ENCODE data around the gene KRT7.

KRT7 gene

GRCh38 chr12:52259657-52260243, 26.7 kb downstream of the KRT7 start:
- no peak overlapping the region for H3K27ac ChIP-seq (ENCODE audit: low read length)
- peaks cover 58% of the 10 kb centered on the region for H3K27me3 ChIP-seq (ENCODE audit: control insufficient read depth, insufficient read depth, low read length)
- H3K4me1 ChIP-seq (ENCODE audit: control insufficient read depth, low read depth, low read length) = peaks cover 5% of the 10 kb centered on the region
- no peaks in the 10 kb centered on the region for H3K9me3 ChIP-seq (ENCODE audit: control insufficient read depth, low read depth, low read length)
- no peaks in the 10 kb centered on the region for H3K36me3 ChIP-seq (ENCODE audit: control insufficient read depth, low read depth, low read length)
- H3K4me3 ChIP-seq (ENCODE audit: low read length) = no peak overlapping the region
- no peak overlapping the region for H3K9ac ChIP-seq (ENCODE audit: low read length)

- H3K36me3 ChIP-seq (ENCODE audit: control insufficient read depth, low read depth, low read length) = no peaks in the 10 kb centered on the region
- no peak overlapping the region for H3K9ac ChIP-seq (ENCODE audit: low read length)
- H3K9me3 ChIP-seq (ENCODE audit: control insufficient read depth, low read depth, low read length) = no peaks in the 10 kb centered on the region
- H3K27me3 ChIP-seq (ENCODE audit: control insufficient read depth, insufficient read depth, low read length) = peaks cover 50% of the 10 kb centered on the region
- no peak overlapping the region for H3K4me3 ChIP-seq (ENCODE audit: low read length)
- no peak overlapping the region for H3K27ac ChIP-seq (ENCODE audit: low read length)
- peaks cover 5% of the 10 kb centered on the region for H3K4me1 ChIP-seq (ENCODE audit: control insufficient read depth, low read depth, low read length)
Observed at GRCh38 chr12:52260361-52261207, 27.5 kb downstream of the KRT7 start.

GRCh38 chr12:52261208-52261484, 28.1 kb downstream of the KRT7 start:
- H3K9me3 ChIP-seq (ENCODE audit: control insufficient read depth, low read depth, low read length) = no peaks in the 10 kb centered on the region
- H3K27me3 ChIP-seq (ENCODE audit: control insufficient read depth, insufficient read depth, low read length) = peaks cover 44% of the 10 kb centered on the region
- no peak overlapping the region for H3K9ac ChIP-seq (ENCODE audit: low read length)
- H3K36me3 ChIP-seq (ENCODE audit: control insufficient read depth, low read depth, low read length) = no peaks in the 10 kb centered on the region
- H3K4me1 ChIP-seq (ENCODE audit: control insufficient read depth, low read depth, low read length) = peaks cover 5% of the 10 kb centered on the region
- no peak overlapping the region for H3K4me3 ChIP-seq (ENCODE audit: low read length)
- no peak overlapping the region for H3K27ac ChIP-seq (ENCODE audit: low read length)

GRCh38 chr12:52262286-52262685, 29.2 kb downstream of the KRT7 start:
- Histone ChIP-seq H3K9me3 (ENCODE audit: control insufficient read depth, low read depth, low read length) (no peaks in the 10 kb centered on the region), H3K27ac (ENCODE audit: low read length) (no peak overlapping the region), H3K4me1 (ENCODE audit: control insufficient read depth, low read depth, low read length) (peaks cover 5% of the 10 kb centered on the region), H3K4me3 (ENCODE audit: low read length) (no peak overlapping the region), H3K9ac (ENCODE audit: low read length) (no peak overlapping the region), H3K27me3 (ENCODE audit: control insufficient read depth, insufficient read depth, low read length) (peaks cover 33% of the 10 kb centered on the region), H3K36me3 (ENCODE audit: control insufficient read depth, low read depth, low read length) (no peaks in the 10 kb centered on the region)

- H3K4me1 ChIP-seq (ENCODE audit: control insufficient read depth, low read depth, low read length) = peaks cover 5% of the 10 kb centered on the region
- H3K27ac ChIP-seq (ENCODE audit: low read length) = no peak overlapping the region
- H3K9me3 ChIP-seq (ENCODE audit: control insufficient read depth, low read depth, low read length) = no peaks in the 10 kb centered on the region
- no peak overlapping the region for H3K4me3 ChIP-seq (ENCODE audit: low read length)
- peaks cover 17% of the 10 kb centered on the region for H3K27me3 ChIP-seq (ENCODE audit: control insufficient read depth, insufficient read depth, low read length)
- no peaks in the 10 kb centered on the region for H3K36me3 ChIP-seq (ENCODE audit: control insufficient read depth, low read depth, low read length)
- no peak overlapping the region for H3K9ac ChIP-seq (ENCODE audit: low read length)
Observed at GRCh38 chr12:52263761-52264434, 30.9 kb downstream of the KRT7 start.

GRCh38 chr12:52264435-52264825, 31.4 kb downstream of the KRT7 start:
- Histone ChIP-seq H3K9ac (ENCODE audit: low read length) (no peak overlapping the region), H3K4me1 (ENCODE audit: control insufficient read depth, low read depth, low read length) (peaks cover 5% of the 10 kb centered on the region), H3K27ac (ENCODE audit: low read length) (no peak overlapping the region), H3K4me3 (ENCODE audit: low read length) (no peak overlapping the region), H3K9me3 (ENCODE audit: control insufficient read depth, low read depth, low read length) (no peaks in the 10 kb centered on the region), H3K36me3 (ENCODE audit: control insufficient read depth, low read depth, low read length) (no peaks in the 10 kb centered on the region), H3K27me3 (ENCODE audit: control insufficient read depth, insufficient read depth, low read length) (peaks cover 11% of the 10 kb centered on the region)

- no peaks in the 10 kb centered on the region for H3K27me3 ChIP-seq (ENCODE audit: control insufficient read depth, insufficient read depth, low read length)
- H3K4me1 ChIP-seq (ENCODE audit: control insufficient read depth, low read depth, low read length) = no peaks in the 10 kb centered on the region
- no peak overlapping the region for H3K4me3 ChIP-seq (ENCODE audit: low read length)
- H3K9me3 ChIP-seq (ENCODE audit: control insufficient read depth, low read depth, low read length) = no peaks in the 10 kb centered on the region
- H3K9ac ChIP-seq (ENCODE audit: low read length) = no peak overlapping the region
- no peak overlapping the region for H3K27ac ChIP-seq (ENCODE audit: low read length)
- no peaks in the 10 kb centered on the region for H3K36me3 ChIP-seq (ENCODE audit: control insufficient read depth, low read depth, low read length)
Observed at GRCh38 chr12:52266514-52266913, 33.5 kb downstream of the KRT7 start.

GRCh38 chr12:52267266-52267665, 34.2 kb downstream of the KRT7 start:
- H3K9ac ChIP-seq (ENCODE audit: low read length) = no peak overlapping the region
- no peaks in the 10 kb centered on the region for H3K27me3 ChIP-seq (ENCODE audit: control insufficient read depth, insufficient read depth, low read length)
- no peaks in the 10 kb centered on the region for H3K36me3 ChIP-seq (ENCODE audit: control insufficient read depth, low read depth, low read length)
- no peak overlapping the region for H3K27ac ChIP-seq (ENCODE audit: low read length)
- no peaks in the 10 kb centered on the region for H3K4me1 ChIP-seq (ENCODE audit: control insufficient read depth, low read depth, low read length)
- no peak overlapping the region for H3K4me3 ChIP-seq (ENCODE audit: low read length)
- H3K9me3 ChIP-seq (ENCODE audit: control insufficient read depth, low read depth, low read length) = no peaks in the 10 kb centered on the region

- no peaks in the 10 kb centered on the region for H3K36me3 ChIP-seq (ENCODE audit: control insufficient read depth, low read depth, low read length)
- no peak overlapping the region for H3K9ac ChIP-seq (ENCODE audit: low read length)
- no peaks in the 10 kb centered on the region for H3K9me3 ChIP-seq (ENCODE audit: control insufficient read depth, low read depth, low read length)
- no peaks in the 10 kb centered on the region for H3K4me1 ChIP-seq (ENCODE audit: control insufficient read depth, low read depth, low read length)
- H3K4me3 ChIP-seq (ENCODE audit: low read length) = no peak overlapping the region
- no peaks in the 10 kb centered on the region for H3K27me3 ChIP-seq (ENCODE audit: control insufficient read depth, insufficient read depth, low read length)
- H3K27ac ChIP-seq (ENCODE audit: low read length) = no peak overlapping the region
Observed at GRCh38 chr12:52267699-52268098, 34.7 kb downstream of the KRT7 start.

GRCh38 chr12:52268212-52268611, 35.2 kb downstream of the KRT7 start:
- Histone ChIP-seq H3K27me3 (ENCODE audit: control insufficient read depth, insufficient read depth, low read length) (no peaks in the 10 kb centered on the region), H3K4me3 (ENCODE audit: low read length) (no peak overlapping the region), H3K9ac (ENCODE audit: low read length) (no peak overlapping the region), H3K9me3 (ENCODE audit: control insufficient read depth, low read depth, low read length) (no peaks in the 10 kb centered on the region), H3K4me1 (ENCODE audit: control insufficient read depth, low read depth, low read length) (no peaks in the 10 kb centered on the region), H3K27ac (ENCODE audit: low read length) (no peak overlapping the region), H3K36me3 (ENCODE audit: control insufficient read depth, low read depth, low read length) (no peaks in the 10 kb centered on the region)

GRCh38 chr12:52270541-52271070, 37.6 kb downstream of the KRT7 start:
- no peaks in the 10 kb centered on the region for H3K9me3 ChIP-seq (ENCODE audit: control insufficient read depth, low read depth, low read length)
- no peak overlapping the region for H3K9ac ChIP-seq (ENCODE audit: low read length)
- no peaks in the 10 kb centered on the region for H3K4me1 ChIP-seq (ENCODE audit: control insufficient read depth, low read depth, low read length)
- no peaks in the 10 kb centered on the region for H3K27me3 ChIP-seq (ENCODE audit: control insufficient read depth, insufficient read depth, low read length)
- H3K4me3 ChIP-seq (ENCODE audit: low read length) = no peak overlapping the region
- no peaks in the 10 kb centered on the region for H3K36me3 ChIP-seq (ENCODE audit: control insufficient read depth, low read depth, low read length)
- no peak overlapping the region for H3K27ac ChIP-seq (ENCODE audit: low read length)
